Measurements from ENCODE around the gene GSE1. TPM values are rescaled to one million over a fixed set of nuclear protein-coding genes. Genes with fewer than 3 reads are reported as not detected.

GSE1 gene
- total and polyA plus RNA-seq, 9 of the 15 experiments (the other 6 are each of a cell fraction or from before 2014, with no cell fraction given), result 12.2 to 244 (median 57.9) TPM

- TF ChIP-seq FOXK2 (conservative IDR thresholded peaks at IDR 0.05 in 1 of 2, IDR thresholded peaks at IDR 0.05 in 1 of 2; ENCODE audit: low read depth in 2 of 2), result no peak
- TF ChIP-seq ZBTB40 (IDR thresholded peaks at IDR 0.05), result no peak
- TF ChIP-seq ZBTB40 (CRISPR knock-in tag; IDR thresholded peaks at IDR 0.05), result no peak
- TF ChIP-seq ADNP (tag; IDR thresholded peaks at IDR 0.05), result no peak
- TF ChIP-seq ZNF134 (CRISPR knock-in tag; conservative IDR thresholded peaks at IDR 0.05), result no peak
- TF ChIP-seq TCF7 (IDR thresholded peaks at IDR 0.05; ENCODE audit: borderline replicate concordance), result no peak
- TF ChIP-seq RBM25 (IDR thresholded peaks at IDR 0.05; ENCODE audit: low read depth, low read length, severe bottlenecking), result peak; percentile 70
- TF ChIP-seq ELF2 (CRISPR knock-in tag; IDR thresholded peaks at IDR 0.05), result no peak
- peak; percentile 95 for TF ChIP-seq ZNF263 (CRISPR knock-in tag; IDR thresholded peaks at IDR 0.05; ENCODE audit: borderline replicate concordance)
- TF ChIP-seq PML (IDR thresholded peaks at IDR 0.05; ENCODE audit: low read length), result no peak
- no peak for TF ChIP-seq BRCA1 (IDR thresholded peaks at IDR 0.05)
- no peak for TF ChIP-seq BRCA1 (CRISPR knock-in tag; IDR thresholded peaks at IDR 0.05)
- TF ChIP-seq SREBF2 (CRISPR knock-in tag; IDR thresholded peaks at IDR 0.05), result no peak
- no peak for TF ChIP-seq MAFG (tag; conservative IDR thresholded peaks at IDR 0.05)
- no peak for TF ChIP-seq POLR2G (IDR thresholded peaks at IDR 0.05; ENCODE audit: low read depth, low read length)
- no peak for TF ChIP-seq E4F1 (CRISPR knock-in tag; IDR thresholded peaks at IDR 0.05; ENCODE audit: borderline replicate concordance)
- no peak for TF ChIP-seq ZKSCAN3 (CRISPR knock-in tag; IDR thresholded peaks at IDR 0.05)
- no peak for TF ChIP-seq ZNF41 (CRISPR knock-in tag; conservative IDR thresholded peaks at IDR 0.05)
Measured at GRCh38 chr16:85690469-85691064, 77.4 kb downstream of the GSE1 start (continued).
